Measurements from ENCODE around the gene BAHCC1. TPM values are rescaled to one million over a fixed set of nuclear protein-coding genes. Genes with fewer than 3 reads are reported as not detected.

Gene BAHCC1
- total and polyA plus RNA-seq, 9 of the 15 experiments (the other 6 are each of a cell fraction or from before 2014, with no cell fraction given), result 0.14 to 26.9 (median 5.0) TPM

- TF ChIP-seq MLX (CRISPR knock-in tag; conservative IDR thresholded peaks at IDR 0.05), result 0 out of 4 replicates have a peak, but pooled peaks of 1 of the 2 experiments have one; percentile 56
- TF ChIP-seq FOXA3 (CRISPR knock-in tag; conservative IDR thresholded peaks at IDR 0.05 in 1 of 2, IDR thresholded peaks at IDR 0.05 in 1 of 2), result no peak; a peak in 1 of 4 replicates
- peak; percentile 99 for TF ChIP-seq MYC (IDR thresholded peaks at IDR 0.05; ENCODE audit: low read depth, low read length)
- peak; percentile 96 for TF ChIP-seq MYC (CRISPR knock-in tag; IDR thresholded peaks at IDR 0.05; ENCODE audit: borderline replicate concordance, low read depth)
- TF ChIP-seq HDAC2 (IDR thresholded peaks at IDR 0.05), result peak; percentile 96; the same call in 1 of the 2 replicates
- TF ChIP-seq KDM2B (CRISPR knock-in tag; IDR thresholded peaks at IDR 0.05), result no peak
- TF ChIP-seq C11orf30 (IDR thresholded peaks at IDR 0.05; ENCODE audit: low read depth), result peak; percentile 100
Measured at GRCh38 chr17:81471818-81472456, 76.7 kb downstream of the BAHCC1 start (continued).

- BruUV-seq (replicated peaks), result no TSS peak
- Histone ChIP-seq H3K79me2 (ENCODE audit: control insufficient read depth, insufficient read depth, low read length) (no peaks in the 10 kb centered on the region), H3K9me3 (replicated peaks; ENCODE audit: control insufficient read depth, insufficient read depth, low read depth, low read length) (no peaks in the 10 kb centered on the region), H3K9me1 (ENCODE audit: control insufficient read depth, insufficient read depth, low read length) (no peaks in the 10 kb centered on the region), H3K9ac (ENCODE audit: insufficient read depth in 1 of 2, low read depth in 2 of 2, low read length in 2 of 2) (peak overlapping the region in 1 of 2 experiments; percentile 37; a peak in 1 of 4 replicates), H3K36me3 (ENCODE audit: control insufficient read depth, insufficient read depth, low read length) (no peaks in the 10 kb centered on the region), H2AFZ (ENCODE audit: low read depth, low read length) (no peak overlapping the region), H3K4me2 (ENCODE audit: insufficient read depth, low read length) (peak overlapping the region; percentile 67; the same call in 1 of the 2 replicates), H3K27ac (ENCODE audit: extremely low read depth, low read depth, low read length) (no peak overlapping the region), H3K4me3 (no peak overlapping the region), H4K20me1 (replicated peaks; ENCODE audit: control insufficient read depth, insufficient read depth, low read length) (no peaks in the 10 kb centered on the region), H3K27me3 (ENCODE audit: control insufficient read depth in 2 of 2, insufficient read depth in 2 of 2, low read length in 2 of 2) (no peaks in the 10 kb centered on the region), H3K4me1 (replicated peaks in 1 of 2; ENCODE audit: control insufficient read depth in 2 of 2, insufficient read depth in 2 of 2, low read length in 2 of 2) (peaks cover 0 to 35% of the 10 kb centered on the region in 2 experiments; a peak in 3 of 5 replicates)
- ChIA-PET POLR2A (interaction anchor here (0.6 to 3.2 kb wide), 4 partner anchors 9 to 84 kb away, joined by 3 to 18 read pairs (median 10); no protein-coding TSS in a partner anchor), CTCF (ENCODE audit: low intra/inter-chr PET ratio) (no interaction called here)
- ATAC-seq, result no peak
- intact Hi-C loops (cut with micrococcal nuclease) (no loop called here), in situ Hi-C loops (cut with MboI) (no loop called here)
- no peak for FAIRE-seq
- no peak for DNase-seq (ENCODE audit: extremely low read depth in 1 of 4, low spot score in 3 of 4)
- WGBS (ENCODE audit: insufficient coverage, low coverage, missing lambda C conversion rate), result 63% methylated on average over 8 of the region's 8 CpGs
- TF ChIP-seq ZC3H11A (IDR thresholded peaks at IDR 0.05; ENCODE audit: low read depth, low read length) (no peak), ZNF239 (CRISPR knock-in tag; IDR thresholded peaks at IDR 0.05) (no peak), PHB (CRISPR knock-in tag; IDR thresholded peaks at IDR 0.05) (no peak), SNRNP70 (optimal IDR thresholded peaks at IDR 0.05; ENCODE audit: low read depth, low read length) (peak; percentile 29), ETV6 (IDR thresholded peaks at IDR 0.05; ENCODE audit: borderline replicate concordance in 1 of 2, low read depth in 2 of 2, low read length in 1 of 2) (no peak), ETV6 (CRISPR knock-in tag; IDR thresholded peaks at IDR 0.05; ENCODE audit: borderline replicate concordance) (no peak), CEBPB (tag; IDR thresholded peaks at IDR 0.05) (no peak), NFIC (IDR thresholded peaks at IDR 0.05) (peak; percentile 25; the same call in 1 of the 2 replicates)
- TF ChIP-seq, protein P1, sequence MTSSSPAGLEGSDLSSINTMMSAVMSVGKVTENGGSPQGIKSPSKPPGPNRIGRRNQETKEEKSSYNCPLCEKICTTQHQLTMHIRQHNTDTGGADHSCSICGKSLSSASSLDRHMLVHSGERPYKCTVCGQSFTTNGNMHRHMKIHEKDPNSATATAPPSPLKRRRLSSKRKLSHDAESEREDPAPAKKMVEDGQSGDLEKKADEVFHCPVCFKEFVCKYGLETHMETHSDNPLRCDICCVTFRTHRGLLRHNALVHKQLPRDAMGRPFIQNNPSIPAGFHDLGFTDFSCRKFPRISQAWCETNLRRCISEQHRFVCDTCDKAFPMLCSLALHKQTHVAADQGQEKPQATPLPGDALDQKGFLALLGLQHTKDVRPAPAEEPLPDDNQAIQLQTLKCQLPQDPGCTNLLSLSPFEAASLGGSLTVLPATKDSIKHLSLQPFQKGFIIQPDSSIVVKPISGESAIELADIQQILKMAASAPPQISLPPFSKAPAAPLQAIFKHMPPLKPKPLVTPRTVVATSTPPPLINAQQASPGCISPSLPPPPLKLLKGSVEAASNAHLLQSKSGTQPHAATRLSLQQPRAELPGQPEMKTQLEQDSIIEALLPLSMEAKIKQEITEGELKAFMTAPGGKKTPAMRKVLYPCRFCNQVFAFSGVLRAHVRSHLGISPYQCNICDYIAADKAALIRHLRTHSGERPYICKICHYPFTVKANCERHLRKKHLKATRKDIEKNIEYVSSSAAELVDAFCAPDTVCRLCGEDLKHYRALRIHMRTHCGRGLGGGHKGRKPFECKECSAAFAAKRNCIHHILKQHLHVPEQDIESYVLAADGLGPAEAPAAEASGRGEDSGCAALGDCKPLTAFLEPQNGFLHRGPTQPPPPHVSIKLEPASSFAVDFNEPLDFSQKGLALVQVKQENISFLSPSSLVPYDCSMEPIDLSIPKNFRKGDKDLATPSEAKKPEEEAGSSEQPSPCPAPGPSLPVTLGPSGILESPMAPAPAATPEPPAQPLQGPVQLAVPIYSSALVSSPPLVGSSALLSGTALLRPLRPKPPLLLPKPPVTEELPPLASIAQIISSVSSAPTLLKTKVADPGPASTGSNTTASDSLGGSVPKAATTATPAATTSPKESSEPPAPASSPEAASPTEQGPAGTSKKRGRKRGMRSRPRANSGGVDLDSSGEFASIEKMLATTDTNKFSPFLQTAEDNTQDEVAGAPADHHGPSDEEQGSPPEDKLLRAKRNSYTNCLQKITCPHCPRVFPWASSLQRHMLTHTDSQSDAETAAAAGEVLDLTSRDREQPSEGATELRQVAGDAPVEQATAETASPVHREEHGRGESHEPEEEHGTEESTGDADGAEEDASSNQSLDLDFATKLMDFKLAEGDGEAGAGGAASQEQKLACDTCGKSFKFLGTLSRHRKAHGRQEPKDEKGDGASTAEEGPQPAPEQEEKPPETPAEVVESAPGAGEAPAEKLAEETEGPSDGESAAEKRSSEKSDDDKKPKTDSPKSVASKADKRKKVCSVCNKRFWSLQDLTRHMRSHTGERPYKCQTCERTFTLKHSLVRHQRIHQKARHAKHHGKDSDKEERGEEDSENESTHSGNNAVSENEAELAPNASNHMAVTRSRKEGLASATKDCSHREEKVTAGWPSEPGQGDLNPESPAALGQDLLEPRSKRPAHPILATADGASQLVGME (CRISPR knock-in tag; IDR thresholded peaks at IDR 0.05), result no peak
Measured at GRCh38 chr17:81473019-81473418, 77.8 kb downstream of the BAHCC1 start.
